Stimulated activated memory B cell treated with anti-CD40 and anti-IgM and Interleukin-4, amounts not matched to agents 10 μg/mL and 1 μg/mL and 100 μg/mL, for 72 hours (primary cell): Measurements from ENCODE around the gene FKBP6.
"Not testable (repeated sequence)": the region's sequence is repeated elsewhere in the genome, so short reads cannot be mapped to it uniquely, and the experiment has no call there.

Experiments
- ATAC-seq: fragments of 150-1000 bp; cut with Tn5 transposase; 2 replicates; pipeline ENCODE4 v1.10.0; 2021
- H3K27ac Mint-ChIP-seq: one replicate; pipeline ENCODE4 v1.8.0; 2022; ENCODE audit warnings: mild to moderate bottlenecking, mixed read lengths
- H3K27me3 Mint-ChIP-seq: one replicate; pipeline ENCODE4 v1.8.0; 2022; ENCODE audit warnings: mixed read lengths
- H3K36me3 Mint-ChIP-seq: one replicate; pipeline ENCODE4 v1.8.0; 2022; ENCODE audit warnings: mixed read lengths
- H3K4me1 Mint-ChIP-seq: one replicate; pipeline ENCODE4 v1.8.0; 2022; ENCODE audit warnings: mixed read lengths
- H3K4me3 Mint-ChIP-seq: one replicate; pipeline ENCODE4 v1.8.0; 2022; ENCODE audit warnings: mild to moderate bottlenecking, moderate library complexity, mixed read lengths
- H3K9me3 Mint-ChIP-seq: one replicate; pipeline ENCODE4 v1.8.0; 2022; ENCODE audit warnings: mixed read lengths

The FKBP6 gene

DNA sequence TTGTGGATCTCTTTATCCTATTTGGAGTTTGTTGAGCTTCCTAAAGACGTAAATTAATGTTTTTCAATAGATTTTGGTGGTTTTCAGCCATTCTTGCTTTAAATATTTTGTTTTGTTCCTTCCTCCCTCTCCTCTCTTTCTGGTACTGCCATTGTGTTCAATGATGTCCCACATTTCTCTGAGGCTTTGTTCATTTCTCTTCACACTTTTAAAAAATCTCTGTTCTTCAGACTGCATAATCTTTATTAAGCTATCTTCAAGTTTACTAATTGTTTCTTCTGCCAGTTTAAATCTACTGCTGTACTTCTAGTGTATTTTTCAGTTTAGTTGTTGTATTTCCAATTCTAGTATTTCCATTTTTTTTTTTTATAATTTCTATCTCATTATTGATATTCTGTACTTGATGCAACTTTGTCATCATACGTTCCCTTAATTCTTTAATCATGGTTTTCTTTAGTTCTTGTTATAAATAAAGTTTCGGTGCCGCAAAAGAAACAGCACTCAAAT is 60.0 kb downstream of the FKBP6 start:
- H3K27ac Mint-ChIP-seq = no peak overlapping the region
- peaks cover 18% of the 10 kb centered on the region for H3K9me3 Mint-ChIP-seq
- no peak overlapping the region for H3K4me3 Mint-ChIP-seq
- ATAC-seq = no peak
- H3K36me3 Mint-ChIP-seq = peaks cover 6% of the 10 kb centered on the region
- no peaks in the 10 kb centered on the region for H3K4me1 Mint-ChIP-seq
- no peaks in the 10 kb centered on the region for H3K27me3 Mint-ChIP-seq

DNA sequence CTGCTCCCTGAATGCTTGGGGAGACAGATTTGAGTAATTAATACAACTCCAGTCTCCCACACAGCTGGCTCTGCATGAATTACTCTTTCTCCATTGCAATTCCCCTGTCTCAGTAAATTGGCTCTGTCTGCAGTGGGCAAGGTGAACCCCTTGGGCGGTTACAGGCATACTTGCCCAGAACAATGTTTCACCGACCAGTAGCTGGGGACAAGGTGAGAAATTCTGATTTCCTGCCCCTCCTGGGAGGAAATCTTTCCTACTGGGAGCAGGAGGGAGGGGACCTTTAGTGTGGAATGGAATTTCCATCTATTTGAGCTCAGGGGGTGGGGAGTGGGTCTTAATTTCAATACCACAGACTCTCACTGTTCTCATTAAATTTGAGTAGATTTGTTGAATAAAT is 63.4 kb downstream of the FKBP6 start:
- peaks cover 15% of the 10 kb centered on the region for H3K9me3 Mint-ChIP-seq
- peaks cover 11% of the 10 kb centered on the region for H3K27me3 Mint-ChIP-seq
- no peak overlapping the region for H3K4me3 Mint-ChIP-seq
- no peaks in the 10 kb centered on the region for H3K4me1 Mint-ChIP-seq
- no peak for ATAC-seq
- H3K27ac Mint-ChIP-seq = no peak overlapping the region
- H3K36me3 Mint-ChIP-seq = peaks cover 6% of the 10 kb centered on the region

DNA sequence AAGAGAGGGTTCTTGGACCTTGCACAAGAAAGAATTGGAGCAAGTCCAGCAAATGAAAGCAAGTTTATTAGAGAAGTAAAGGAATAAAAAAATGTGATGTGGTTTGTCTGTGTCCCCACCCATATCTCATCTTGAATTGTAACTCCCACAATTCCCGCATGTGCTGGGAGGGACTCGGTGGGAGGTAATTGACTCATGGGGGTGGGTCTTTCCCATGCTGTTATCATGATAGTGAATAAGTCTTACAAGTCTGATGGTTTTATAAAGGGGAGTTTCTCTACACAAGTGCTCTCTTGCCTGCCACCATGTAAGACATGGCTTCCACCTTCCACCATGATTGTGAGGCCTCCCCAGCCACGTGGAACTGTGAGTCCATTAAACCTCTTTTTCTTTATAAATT is 66.5 kb downstream of the FKBP6 start:
- Mint-ChIP-seq H3K4me1 (no peaks in the 10 kb centered on the region), H3K9me3 (peaks cover 3% of the 10 kb centered on the region), H3K4me3 (no peak overlapping the region), H3K36me3 (no peaks in the 10 kb centered on the region), H3K27me3 (peaks cover 31% of the 10 kb centered on the region), H3K27ac (no peak overlapping the region)
- no peak for ATAC-seq

DNA sequence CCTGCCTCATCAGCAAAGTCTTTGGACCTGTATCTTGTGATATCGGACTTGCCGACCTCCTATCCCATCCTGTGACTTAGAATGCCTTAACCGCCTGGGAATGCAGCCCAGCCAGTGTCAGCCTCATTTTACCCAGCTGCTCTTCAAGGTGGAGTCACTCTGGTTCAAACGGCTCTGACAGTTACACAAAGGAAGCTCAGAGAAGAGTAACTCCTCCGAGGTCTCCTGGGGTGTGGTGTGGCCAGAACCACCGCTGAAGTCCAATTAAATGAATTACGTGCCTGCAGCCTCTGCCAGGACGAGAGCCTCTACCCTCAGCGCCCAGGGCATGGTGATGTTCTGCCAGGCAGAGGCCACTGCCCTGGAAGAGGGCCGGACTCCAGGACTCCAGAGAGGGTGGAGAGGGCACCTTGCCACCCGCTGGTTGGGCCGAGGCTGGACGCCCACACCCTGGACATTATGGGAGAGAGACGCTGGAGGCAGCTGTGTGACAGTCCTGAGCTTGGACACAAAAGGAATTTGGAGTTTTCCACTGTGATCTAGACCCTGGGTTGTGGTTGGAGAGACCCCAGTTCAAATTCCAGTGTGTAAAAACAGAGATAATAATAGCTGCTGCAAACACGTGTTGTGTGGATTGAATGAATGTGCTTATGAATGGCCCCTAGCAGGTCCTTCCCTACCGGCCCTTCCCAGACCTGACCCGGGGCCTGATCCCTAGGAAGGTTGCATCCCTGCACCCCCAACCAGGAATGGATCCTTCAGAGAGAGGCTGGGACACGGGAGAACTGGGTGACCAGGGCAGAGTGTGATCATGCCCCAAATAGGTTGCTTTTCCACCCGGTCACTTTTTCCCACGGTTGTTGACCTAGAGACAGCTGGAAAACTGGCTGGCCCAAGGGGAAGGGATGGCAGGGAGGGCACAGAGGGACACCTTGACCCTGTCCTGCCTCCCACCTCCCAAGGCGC is 67.9 kb downstream of the FKBP6 start:
- H3K27me3 Mint-ChIP-seq = peaks cover 39% of the 10 kb centered on the region
- peak; percentile 16 for ATAC-seq
- H3K9me3 Mint-ChIP-seq = no peaks in the 10 kb centered on the region
- no peaks in the 10 kb centered on the region for H3K4me1 Mint-ChIP-seq
- no peaks in the 10 kb centered on the region for H3K36me3 Mint-ChIP-seq
- H3K4me3 Mint-ChIP-seq = no peak overlapping the region
- H3K27ac Mint-ChIP-seq = no peak overlapping the region

DNA sequence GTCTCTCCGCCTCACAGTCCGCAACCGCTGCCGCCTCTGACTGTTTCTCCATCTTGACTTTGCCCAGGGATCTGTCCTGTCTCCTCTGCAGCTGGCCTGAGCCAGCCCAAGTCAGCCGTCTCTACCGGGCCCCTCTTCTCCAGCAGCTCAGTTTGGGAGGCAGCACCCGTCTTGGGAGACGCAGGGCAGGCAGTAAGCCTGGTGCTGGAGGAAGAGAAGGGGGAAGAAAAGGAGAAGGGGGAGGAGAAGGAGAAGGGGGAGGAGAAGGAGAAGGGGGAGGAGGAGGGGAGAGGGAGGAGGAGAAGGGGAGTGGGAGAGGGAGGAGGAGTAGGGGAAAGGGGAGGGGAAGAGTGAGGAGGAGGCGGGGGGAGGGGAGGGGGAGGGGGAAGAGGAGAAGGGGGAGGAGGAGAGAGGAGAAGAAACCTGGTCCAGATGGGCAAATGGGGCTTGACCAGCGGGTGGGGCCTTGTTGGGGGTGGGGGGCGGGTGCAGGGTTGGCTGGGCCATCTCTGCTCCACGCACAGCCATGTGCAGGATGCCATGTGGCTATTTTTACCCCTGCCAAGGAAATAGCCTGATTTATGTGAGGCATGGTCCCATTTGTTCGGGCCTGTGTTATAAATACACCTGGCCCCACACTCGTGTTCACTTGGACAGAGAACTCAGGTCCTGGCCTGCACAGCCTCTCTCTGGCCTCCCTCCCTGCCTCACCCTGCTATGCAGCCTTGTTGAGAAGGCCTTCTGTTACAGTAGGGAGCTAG is 69.7 kb downstream of the FKBP6 start:
- H3K4me3 Mint-ChIP-seq = no peak overlapping the region
- no peaks in the 10 kb centered on the region for H3K4me1 Mint-ChIP-seq
- H3K27me3 Mint-ChIP-seq = peaks cover 39% of the 10 kb centered on the region

DNA sequence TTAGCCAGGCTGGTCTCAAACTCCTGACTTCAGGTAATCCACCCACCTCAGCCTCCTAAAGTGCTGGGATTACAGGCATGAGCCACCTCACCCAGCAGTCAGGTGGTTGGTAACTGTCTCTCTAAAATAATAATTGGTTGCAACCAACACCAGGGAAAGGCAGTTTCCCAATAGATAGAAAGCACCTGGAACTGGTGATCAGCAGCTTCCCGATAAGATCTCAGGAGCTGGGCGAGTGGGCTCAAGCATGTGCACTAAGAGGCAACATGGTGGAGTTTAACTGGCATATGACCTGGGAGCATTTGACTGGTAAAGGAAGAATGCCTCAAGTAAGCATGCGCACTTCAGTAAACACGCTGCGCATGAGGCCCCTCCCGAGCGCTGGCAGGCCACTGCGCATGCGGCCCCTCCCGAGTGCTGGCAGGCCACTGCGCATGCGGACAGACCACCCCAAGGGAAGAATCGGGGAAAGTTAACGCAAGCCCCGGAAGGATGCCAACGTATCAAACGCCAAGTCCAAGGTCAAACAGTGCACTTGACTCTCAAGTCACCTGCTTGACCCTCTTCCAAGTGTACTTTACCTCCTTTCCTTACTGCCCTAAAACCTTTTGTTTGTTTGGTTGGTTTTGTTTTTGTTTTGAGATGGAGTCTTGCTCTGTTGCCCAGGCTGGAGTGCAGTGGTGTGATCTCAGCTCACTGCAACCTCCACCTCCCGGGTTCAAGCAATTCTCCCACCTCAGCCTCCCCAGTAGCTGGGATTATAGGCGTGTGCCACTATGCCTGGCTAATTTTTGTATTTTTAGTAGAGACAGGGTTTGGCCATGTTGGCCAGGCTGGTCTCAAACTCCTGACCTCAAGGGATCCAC is 71.5 kb downstream of the FKBP6 start:
- H3K27me3 Mint-ChIP-seq = peaks cover 39% of the 10 kb centered on the region
- H3K36me3 Mint-ChIP-seq, H3K4me1 Mint-ChIP-seq, H3K9me3 Mint-ChIP-seq: not testable (repeated sequence)
- ATAC-seq = peak; percentile 78
- H3K4me3 Mint-ChIP-seq = peak overlapping the region; percentile 60
- peak overlapping the region; percentile 46 for H3K27ac Mint-ChIP-seq

More for the DNA sequence above, 69.7 kb downstream of the FKBP6 start:
- H3K9me3 Mint-ChIP-seq = no peaks in the 10 kb centered on the region
- no peaks in the 10 kb centered on the region for H3K36me3 Mint-ChIP-seq
- no peak for ATAC-seq
- H3K27ac Mint-ChIP-seq = no peak overlapping the region

DNA sequence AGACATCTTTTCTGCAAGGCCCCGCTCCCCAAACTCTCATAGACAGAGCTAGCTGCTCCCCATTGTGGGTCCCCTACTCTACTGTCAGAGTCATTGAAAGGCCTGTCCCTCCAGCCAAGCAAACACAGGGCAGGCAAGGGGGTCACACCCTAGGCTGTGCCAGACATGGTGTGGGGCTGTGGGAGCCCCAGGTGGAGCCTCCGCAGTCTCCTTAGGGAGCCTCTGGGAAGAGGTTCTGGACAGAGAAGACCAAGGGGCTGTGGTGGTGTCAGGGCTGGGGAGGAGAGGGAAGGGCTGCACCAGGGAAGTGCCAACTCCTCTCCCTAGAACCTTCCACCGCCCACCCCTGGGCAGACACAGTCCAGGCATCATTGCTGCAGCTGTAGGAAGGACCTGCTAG is 76.9 kb downstream of the FKBP6 start:
- ATAC-seq, H3K27ac Mint-ChIP-seq, H3K36me3 Mint-ChIP-seq, H3K9me3 Mint-ChIP-seq, H3K4me3 Mint-ChIP-seq, H3K4me1 Mint-ChIP-seq: not testable (repeated sequence)
- H3K27me3 Mint-ChIP-seq = peaks cover 13% of the 10 kb centered on the region
